Cortex of kidney (tissue), 1 donor: ENCODE measurements around the gene UNC50.
"Not testable (repeated sequence)": the region's sequence is repeated elsewhere in the genome, so short reads cannot be mapped to it uniquely, and the experiment has no call there.

Experiments
- DNase-seq: peaks from one replicate; lab custom pipeline; 2025; lab: John Stamatoyannopoulos, UW

The UNC50 gene

DNA sequence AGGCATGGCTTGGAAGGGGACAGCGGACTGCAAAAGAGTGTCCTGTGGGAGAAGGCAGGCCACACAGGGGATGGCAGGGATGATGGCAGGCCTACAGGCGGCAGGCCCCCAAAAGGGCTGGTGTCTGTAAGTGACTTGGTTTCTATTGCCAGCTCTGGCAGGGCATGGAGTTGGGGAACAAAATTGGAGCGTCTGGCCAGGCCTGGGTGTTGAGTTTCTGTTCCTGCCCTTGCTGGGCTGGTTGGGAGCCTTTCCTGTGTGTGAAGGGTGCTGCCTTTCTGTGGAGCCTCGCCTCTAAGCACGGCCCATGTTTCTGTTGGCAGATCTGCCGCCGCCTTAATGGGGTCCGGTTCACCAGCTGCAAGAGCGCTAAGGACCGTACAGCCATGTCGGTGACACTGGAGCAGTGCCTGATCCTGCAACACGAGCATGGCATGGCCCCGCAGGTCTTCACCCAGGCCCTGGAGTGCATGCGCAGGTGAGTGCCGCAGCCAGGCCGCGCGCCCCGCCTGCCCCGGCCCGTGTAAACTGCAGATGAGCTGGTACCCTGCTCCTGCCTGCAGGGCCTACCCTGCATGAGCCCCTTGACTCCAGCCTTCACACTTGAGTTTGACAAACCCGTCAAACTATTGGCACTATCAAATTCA lies 31.6 kb upstream of the UNC50 start:
- no peak for DNase-seq

DNA sequence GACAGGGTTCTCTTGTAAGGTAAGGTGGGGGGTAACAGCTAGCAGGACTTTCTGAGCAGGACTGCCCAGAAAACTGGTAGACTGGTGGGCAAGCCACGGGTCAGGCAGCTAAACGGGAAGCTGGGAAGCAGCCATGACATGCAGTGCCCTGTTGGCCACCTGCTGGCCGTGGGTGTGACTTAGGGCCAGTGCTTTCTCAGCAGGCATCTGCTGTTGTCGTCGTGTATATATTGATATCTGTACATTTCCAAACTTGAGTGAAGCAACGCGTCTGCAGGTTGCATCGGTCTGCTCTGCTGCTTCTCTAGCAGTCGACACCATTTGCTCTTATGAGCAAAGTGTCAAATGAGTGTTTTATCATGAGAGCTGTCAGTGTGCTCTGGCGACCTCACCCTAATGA lies 31.1 kb upstream of the UNC50 start:
- DNase-seq: no peak

DNA sequence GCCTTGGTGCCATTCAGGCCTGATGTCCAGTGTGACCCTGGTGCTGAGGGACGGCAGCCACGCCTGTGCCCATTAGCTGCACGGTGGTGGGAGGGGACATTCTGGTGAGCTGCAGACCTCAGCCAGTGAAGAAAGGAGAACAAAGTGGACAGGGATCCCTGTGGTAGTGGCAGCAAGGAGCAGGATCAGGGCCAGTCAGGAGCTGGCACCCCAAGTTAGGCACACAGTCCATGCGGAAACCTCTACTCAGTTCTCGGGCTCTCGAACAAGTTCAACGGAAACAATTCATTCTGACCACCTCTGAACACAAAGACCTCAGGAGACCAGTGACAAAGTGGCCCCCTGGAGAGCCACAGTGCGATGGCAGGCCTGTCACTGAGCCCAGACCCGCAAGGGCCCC lies 30.2 kb upstream of the UNC50 start:
- no peak for DNase-seq

DNA sequence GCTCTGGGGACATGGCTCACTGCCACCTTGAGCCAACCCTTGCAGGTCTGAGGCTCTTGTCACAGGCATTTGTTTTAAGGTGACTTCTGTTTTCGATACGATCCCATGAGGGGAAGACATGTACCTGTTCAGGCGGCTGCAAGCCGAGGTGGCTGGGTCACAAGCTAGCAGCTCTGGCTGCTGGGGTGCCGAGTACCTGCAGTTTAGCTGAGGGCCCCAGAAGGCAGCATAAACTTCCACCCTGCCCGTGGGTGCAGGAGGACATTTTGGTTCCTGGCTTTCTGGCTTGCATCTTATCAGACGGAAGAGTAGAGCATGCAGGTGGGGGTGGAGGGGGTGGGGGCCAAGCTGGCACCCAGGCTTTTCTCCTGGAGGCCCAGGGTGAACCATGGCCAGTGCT lies 28.5 kb upstream of the UNC50 start:
- DNase-seq: no peak

DNA sequence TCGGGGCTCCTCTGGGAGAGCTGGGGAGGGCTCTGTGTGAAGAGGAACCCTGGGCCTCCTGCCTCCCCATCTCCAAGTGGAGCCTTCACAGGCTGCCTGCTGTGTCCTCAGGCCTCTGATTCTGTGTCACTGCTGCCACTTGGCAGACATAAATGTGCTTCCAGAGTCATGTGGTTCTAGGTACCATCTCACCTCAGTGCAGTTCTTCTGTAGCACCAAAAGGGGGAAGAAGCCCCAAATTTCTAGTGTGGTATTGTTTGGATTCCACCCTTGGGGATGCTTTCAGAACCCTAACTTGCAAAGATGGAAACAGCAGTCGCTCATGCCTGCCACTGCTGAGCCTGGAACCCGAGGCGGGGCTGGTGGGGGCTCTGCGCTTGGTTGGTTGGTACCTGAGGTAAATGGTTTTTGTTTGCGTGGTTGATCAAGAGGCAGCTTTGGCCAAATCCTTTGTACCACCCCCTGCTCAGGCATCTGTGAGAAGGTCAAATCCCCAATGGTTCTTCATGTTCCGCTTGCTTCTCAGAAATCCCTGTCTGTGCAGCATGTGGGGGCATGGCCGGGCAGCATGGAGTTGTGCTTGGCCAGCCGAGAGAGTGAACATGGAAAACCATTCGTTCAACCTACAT lies 27.6 kb upstream of the UNC50 start:
- DNase-seq: no peak

DNA sequence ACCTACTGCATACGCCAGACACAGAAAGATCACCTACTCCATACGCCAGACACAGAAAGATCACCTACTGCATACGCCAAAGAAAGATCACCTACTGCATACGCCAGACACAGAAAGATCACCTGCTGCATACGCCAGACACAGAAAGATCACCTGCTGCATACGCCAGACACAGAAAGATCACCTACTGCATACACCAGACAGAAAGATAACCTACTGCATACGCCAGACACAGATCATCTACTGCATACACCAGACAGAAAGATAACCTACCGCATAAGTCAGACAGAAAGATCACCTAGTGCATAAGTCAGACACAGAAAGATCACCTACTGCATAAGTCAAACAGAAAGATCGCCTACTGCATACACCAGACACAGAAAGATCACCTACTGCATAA lies 25.9 kb upstream of the UNC50 start:
- DNase-seq: no peak

DNA sequence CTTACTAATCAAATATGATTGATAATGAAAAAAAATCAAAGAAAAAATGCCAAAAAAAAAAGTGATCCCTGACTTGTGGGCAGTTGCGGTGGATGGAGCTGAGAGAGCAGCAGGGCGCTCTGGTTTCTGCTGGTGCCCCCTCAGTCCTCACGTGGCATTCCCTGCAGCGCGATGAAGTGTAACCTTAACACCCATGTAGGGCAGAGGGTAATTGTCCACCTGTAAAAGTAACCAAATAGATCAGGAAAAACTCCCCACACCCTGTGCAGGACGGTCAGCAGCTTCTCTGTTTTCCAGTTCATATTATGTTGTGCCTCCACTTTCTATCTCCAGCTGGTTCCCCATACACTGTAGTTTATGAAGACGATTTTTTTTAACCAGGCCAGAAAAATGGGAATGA lies 25.1 kb upstream of the UNC50 start:
- no peak for DNase-seq

DNA sequence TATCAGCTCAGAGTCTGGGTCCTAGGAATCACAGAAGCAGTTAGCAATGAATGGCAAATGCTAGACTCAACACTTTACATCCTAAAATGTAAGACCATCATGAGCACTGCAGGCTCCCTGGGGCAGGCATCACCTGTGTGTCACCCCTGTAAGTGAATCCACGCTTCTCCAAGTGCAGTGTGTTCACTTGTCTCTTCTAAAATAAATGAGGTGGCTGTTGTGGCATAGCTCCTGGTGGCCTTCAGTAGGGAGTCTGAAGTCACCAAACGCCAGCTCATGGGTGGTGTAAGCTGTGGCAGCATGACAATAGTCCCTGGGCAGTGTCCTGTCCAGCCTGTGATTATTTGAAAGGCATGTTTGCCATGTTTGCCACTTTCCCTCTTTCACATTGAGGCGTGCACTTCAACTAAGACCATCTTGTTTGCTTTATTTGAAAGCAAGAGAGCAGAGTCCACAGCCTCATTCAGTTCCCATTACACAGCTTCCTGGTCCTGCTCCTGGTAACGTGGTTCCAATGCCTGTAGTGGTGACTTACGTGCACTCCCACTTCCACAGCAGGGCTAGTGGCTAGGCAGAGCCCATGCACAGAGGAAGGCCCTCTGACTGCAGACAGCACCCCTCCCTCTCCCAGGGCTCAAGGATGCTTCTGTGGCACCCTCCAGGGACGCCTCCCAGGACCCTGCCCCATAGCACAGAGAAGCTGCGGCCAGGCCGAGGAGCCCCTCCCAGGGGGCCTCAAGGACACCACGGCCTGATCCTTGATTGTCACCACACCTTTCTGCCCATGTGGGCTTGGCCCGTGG lies 24.4 kb upstream of the UNC50 start:
- no peak for DNase-seq

DNA sequence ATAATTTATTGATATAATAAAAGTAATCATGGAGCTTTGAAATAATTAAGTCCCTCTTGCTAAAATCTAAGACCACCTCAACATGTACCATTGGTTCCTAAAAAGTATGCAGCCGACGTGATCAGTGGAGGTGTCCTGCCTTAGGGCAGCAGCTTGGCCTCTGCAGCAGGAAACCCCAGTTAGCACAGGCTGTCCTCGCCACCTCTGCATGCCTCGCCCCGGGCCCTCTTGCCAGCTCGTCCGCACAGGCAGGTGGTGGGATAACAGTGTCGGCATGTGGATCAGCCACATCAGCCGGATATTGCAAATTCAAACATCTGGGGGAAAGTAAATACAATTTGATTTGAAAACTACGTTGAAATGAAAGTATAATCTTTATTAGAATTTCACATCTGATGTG lies 23.0 kb upstream of the UNC50 start:
- DNase-seq: no peak

DNA sequence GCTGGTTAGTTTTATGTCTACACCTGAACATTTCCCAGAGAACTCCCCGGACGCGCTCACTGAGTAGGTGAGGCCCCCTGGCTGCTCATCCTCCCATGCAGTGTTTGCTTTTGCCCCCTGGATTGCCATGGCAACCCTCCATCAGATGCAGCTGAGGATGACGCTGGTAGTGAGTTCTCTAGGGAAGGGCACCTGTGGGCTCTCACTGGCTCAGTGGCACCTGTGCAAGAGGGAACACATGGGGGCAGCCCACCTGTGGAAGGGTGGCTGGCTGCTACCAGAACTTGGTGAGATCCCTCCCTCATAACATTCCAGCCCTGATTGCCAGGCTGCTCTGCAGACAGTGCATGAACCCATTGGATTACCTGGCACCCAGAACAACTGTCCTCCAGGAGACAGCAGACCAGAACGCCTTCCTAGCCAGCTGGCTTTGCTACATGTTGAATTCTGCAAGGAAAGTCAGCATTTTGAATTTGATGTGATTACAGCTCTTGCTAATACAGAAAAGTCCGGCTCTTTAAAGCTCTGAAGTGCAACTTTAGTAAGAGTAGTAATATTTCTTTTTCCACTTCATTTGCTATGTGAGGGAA lies 21.7 kb upstream of the UNC50 start:
- DNase-seq: no peak

DNA sequence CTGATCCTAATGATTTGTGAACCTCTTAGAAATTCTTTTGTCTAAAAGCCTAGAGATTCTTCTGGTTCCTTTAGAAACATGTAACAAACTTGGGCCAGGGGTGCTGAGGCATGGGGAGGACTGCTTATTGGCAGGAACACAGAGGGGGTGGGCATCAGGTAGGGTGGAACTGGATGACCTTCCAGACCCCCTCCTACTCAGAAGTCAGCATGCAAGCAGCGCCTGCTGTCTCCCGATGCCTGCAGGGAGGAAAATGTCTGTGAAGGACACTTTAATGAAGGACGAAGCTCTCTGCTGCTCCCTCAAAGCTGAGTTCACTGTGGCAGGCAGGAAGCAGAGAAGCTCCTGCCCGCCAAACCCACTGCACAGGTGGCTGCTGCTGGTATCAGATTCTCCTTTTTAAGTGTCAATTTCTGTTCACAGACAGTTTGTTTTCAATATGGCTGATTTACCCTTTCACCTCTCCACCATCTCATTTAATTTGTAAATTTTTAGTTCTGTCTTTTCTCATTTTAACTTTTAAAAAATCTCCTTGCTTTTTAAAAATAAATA lies 19.4 kb upstream of the UNC50 start:
- no peak for DNase-seq

DNA sequence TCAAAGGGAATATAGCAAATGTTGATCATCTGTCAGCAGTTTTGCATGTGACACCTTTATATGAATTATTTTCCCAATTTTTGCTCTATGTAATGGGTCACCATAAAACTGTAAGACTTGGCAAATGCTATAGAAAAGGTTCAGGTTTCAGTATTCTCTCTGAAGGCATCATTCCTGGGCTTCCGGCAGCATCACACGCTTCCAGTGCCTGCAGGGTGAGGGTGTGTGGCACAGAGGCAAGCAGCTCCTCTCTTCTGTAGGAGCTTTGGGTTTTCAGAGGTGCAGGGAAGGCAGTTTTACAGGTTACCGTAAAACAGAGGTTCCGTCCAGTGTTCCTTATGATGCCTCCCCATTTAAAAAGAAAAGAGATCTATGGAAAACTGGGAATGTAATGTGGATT lies 18.9 kb upstream of the UNC50 start:
- no peak for DNase-seq

DNA sequence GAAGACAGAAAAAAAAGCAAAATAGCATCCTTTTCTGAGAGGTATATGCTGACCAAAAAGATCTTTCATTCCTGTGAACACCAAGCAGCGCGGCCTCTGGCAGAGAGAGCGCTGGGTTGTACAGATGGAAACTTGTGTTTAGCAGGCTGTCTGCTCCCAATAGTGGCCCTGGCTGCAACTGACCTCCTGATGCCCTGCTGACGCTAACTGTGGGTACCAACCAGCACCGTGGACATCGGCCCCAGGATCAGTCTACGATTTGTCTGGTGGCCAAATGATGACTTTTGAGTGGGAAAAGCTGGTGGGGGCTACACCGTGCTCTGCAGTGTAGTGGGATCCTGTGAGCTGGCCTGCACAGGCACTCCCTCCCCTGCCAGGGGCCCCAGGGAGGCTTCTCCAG lies 15.8 kb upstream of the UNC50 start:
- DNase-seq: no peak

DNA sequence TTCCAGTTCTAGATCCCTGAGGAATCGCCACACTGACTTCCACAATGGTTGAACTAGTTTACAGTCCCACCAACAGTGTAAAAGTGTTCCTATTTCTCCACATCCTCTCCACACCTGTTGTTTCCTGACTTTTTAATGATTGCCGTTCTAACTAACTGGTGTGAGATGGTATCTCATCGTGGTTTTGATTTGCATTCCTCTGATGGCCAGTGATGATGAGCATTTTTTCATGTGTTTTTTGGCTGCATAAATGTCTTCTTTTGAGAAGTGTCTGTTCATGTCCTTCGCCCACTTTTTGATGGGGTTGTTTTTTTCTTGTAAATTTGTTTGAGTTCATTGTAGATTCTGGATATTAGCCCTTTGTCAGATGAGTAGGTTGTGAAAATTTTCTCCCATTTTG lies 13.7 kb upstream of the UNC50 start:
- DNase-seq: not testable (repeated sequence)

DNA sequence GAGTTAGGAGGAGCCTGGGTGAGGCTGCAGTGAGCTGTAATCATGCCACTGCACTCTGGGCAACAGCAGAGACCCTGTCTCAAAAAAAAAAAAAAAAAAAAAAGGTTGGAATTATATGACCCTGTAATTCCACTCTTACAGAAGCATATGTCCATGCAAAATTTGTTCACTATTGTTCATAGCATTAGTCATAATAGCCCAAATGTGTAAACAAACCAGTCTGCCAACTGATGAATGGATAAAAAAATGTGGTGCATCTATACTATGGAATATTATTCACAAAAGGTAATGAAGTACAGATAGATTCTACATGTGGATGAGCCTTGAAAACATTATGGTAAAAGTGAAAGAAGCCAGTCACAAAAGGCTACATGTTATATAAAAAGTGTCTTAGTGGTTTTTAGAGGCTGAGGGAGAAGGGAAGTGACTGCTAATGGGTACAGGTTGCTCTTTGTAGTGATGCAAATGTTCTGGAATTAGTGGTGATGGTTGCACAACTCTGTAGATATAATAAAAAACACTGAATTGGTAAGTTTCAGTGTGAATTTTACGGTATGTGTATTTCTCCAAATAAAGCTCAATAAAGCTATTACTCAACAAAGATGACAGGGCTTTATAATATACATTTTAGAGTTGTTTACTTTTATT lies 9.5 kb upstream of the UNC50 start:
- no peak for DNase-seq

DNA sequence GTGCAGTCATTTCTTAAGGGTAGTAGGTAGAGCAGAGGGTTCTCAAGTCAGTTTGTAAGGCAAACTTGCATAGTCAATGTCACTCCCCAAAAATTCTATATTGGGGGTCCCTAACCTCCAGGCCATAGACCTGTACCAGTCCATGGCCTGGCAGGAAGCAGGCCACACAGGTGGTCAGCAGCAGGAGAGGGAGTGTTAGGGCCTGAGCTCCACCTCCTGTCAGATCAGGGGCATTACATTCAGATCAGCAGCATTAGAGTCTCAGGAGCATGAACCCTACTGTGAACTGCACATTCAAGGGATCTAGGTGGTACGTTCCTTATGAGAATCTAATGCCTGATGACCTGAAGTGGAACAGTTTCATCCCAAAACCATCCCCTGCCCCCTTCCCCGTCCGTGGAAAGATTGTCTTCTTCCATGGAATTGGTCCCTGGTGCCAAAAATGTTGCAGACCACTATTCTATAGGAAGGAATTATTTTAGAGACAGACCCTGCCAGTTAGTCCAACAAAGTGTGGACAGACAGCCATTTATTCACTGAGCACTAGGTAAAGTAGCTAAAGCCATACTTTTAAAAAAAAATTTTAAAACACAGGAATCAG lies 6.8 kb upstream of the UNC50 start:
- no peak for DNase-seq

DNA sequence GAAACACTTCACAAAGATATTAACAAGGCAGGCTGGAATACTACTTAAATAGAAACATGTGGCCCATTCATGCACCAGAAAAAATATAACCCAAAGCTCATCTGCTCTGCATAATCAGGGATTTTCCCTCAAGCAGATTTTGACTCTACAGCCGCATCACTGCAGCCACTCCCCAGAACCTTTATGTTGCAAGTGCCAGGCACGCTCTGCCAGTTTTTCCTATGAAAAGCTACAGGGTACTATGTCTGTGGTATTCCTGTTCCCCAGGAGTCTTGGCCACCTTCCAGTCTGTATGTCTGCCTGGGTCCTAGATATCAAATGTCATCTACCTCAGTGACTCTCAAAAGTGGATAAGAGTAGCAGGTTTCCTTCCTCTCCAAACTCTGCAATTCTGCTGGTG lies 3.8 kb upstream of the UNC50 start:
- no peak for DNase-seq

DNA sequence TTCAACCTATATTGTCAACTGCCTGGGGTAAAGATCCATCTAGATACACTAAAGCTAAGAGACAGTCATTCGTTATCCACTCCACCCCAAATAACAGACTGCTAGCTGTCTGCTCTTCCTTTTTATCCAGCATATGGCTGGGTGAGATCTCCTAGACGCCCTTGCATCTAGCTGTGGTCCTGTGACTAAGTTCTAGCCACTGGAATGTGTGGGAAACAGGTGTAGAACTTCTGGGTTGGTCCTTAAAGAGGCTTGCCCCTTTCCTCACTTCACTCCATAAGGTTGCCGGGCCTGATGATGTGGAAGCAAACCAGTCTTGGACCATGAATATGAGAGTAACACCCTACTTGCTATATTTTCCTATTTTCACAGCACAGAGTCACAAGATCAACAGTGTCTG lies 3.3 kb upstream of the UNC50 start:
- DNase-seq: no peak

DNA sequence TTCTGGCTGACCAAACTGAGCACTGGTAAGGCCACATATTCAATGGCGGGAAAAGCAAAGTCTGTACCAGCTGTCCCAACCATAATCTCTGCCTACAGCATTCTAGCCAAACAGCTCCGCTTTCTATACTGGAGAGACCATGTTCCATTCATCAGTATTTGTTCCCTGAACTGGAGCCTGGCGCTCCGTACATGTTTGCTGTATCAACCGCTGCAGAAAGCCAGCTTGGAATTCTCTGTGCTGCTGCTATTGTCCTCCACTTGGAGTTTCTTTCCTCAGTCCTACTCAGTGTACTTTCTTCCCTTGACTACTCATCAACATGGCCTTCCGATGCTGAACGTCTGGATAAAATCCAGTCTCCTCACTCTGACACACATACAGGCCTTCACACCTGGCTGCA lies 2.0 kb upstream of the UNC50 start:
- DNase-seq: no peak

DNA sequence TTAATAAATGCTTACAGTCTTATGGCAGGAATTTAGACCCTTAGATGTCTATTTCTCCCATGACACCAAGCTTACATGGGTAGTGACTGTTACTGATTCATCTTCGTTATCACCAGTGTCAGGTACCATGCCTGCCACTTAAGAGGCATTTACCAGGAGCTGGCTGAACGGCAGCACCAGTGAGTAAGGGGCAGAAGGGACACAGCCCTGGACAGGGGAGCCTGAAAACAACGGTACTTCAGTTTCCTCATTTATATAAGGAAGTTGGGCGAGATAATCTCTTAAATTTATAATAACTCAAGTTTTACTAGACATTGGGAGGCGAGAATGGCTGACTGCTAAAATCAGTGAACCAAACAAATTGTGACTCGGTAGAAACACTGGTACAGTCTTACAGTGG lies 1.3 kb upstream of the UNC50 start:
- DNase-seq: no peak

DNA sequence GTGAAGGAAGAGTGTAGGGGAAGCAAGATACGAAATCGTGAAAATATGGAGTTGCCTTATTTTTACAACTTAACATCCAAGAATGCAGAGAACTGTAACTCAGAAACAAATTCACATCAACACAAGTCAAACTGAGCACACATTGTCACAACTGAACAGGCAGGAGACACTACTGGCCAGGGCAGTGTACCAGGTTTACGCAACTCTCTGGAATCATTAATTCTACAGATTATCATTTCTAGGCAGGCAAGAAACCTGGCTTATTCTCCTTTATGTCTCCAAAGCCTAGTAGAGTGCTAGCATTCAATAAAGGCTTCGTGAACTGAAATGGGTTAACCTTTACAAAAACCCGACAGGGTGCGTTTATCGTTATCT lies 661 bp upstream of the UNC50 start:
- no peak for DNase-seq
